ENCODE results near the gene ARMC8.

Gene ARMC8

DNA sequence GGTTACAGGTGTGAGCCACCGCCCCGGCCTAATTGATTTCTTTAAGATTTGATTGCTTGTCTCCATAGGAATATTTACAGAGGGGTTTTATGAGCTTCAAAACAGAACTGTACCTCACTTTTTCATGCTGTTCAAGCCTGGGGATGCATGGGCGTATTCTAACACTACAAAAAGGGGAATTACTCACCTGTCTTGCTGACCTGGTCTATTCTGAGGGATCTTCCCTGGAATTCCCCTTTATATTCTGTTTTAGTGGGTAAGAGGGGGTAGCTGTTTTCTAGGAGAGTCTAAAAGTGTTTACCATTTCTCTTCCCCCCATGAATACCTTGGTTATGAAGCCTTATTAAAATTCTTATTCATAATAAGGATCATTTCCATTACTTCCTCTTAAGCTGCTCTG lies 94.5 kb downstream of the ARMC8 start:
- no peak for DNase-seq (ENCODE audit: low read depth)
- no peak overlapping the region for H3K4me3 ChIP-seq (ENCODE audit: low read depth, low read length)
- TF ChIP-seq, protein P1, sequence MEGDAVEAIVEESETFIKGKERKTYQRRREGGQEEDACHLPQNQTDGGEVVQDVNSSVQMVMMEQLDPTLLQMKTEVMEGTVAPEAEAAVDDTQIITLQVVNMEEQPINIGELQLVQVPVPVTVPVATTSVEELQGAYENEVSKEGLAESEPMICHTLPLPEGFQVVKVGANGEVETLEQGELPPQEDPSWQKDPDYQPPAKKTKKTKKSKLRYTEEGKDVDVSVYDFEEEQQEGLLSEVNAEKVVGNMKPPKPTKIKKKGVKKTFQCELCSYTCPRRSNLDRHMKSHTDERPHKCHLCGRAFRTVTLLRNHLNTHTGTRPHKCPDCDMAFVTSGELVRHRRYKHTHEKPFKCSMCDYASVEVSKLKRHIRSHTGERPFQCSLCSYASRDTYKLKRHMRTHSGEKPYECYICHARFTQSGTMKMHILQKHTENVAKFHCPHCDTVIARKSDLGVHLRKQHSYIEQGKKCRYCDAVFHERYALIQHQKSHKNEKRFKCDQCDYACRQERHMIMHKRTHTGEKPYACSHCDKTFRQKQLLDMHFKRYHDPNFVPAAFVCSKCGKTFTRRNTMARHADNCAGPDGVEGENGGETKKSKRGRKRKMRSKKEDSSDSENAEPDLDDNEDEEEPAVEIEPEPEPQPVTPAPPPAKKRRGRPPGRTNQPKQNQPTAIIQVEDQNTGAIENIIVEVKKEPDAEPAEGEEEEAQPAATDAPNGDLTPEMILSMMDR (IDR thresholded peaks at IDR 0.05; ENCODE audit: low read depth, low read length), result no peak
- TF ChIP-seq POLR2A (IDR thresholded peaks at IDR 0.05; ENCODE audit: extremely low read depth, insufficient read length) (no peak), MYC (IDR thresholded peaks at IDR 0.05; ENCODE audit: low read depth, low read length) (no peak)
- TF ChIP-seq, protein P2, sequence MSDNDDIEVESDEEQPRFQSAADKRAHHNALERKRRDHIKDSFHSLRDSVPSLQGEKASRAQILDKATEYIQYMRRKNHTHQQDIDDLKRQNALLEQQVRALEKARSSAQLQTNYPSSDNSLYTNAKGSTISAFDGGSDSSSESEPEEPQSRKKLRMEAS (IDR thresholded peaks at IDR 0.05; ENCODE audit: low read depth, low read length), result no peak

DNA sequence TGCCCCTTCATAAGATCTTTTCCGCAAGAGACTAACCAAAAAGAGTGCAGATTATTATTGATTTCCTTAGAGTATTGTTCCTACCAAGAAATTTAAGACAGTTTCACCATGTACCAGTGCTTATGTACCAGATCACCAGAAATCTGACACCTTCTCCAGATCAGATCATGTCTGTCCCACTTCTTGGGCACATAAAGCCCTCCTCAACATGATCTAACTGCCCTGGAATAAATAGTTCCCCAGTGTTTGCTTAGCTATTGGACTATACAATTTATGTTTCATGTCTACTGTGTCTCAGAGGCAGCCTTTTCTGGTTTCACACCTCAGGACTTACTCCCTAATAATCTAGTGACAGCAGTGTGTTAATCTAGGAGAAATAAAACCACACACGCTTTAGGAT lies 95.7 kb downstream of the ARMC8 start:
- no peak for DNase-seq (ENCODE audit: low read depth)
- TF ChIP-seq MYC (IDR thresholded peaks at IDR 0.05; ENCODE audit: low read depth, low read length), result no peak
- TF ChIP-seq, protein P1 (IDR thresholded peaks at IDR 0.05; ENCODE audit: low read depth, low read length), result no peak
- no peak for TF ChIP-seq POLR2A (IDR thresholded peaks at IDR 0.05; ENCODE audit: extremely low read depth, insufficient read length)
- TF ChIP-seq, protein P2 (IDR thresholded peaks at IDR 0.05; ENCODE audit: low read depth, low read length), result no peak
- H3K4me3 ChIP-seq (ENCODE audit: low read depth, low read length), result no peak overlapping the region

DNA sequence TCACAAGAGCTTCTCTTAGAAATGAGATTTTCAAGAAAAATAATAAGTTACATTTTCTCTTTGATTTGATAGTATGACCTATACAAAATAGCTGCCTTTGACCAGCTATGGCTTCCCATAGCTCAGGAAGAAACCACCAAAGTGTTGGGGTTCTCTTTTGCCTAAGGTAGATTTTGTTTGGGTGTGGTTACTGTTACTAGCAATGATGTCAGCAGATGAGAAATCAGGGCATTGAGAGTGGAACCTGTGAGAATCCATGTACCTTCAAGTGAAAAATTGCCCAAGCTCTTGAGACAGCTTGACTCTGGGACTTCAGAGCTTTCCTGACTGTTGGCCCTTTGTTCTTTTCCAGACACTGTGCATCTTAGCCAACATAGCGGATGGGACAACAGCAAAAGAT lies 97.0 kb downstream of the ARMC8 start:
- no peak for DNase-seq (ENCODE audit: low read depth)
- TF ChIP-seq MYC (IDR thresholded peaks at IDR 0.05; ENCODE audit: low read depth, low read length) (no peak), POLR2A (IDR thresholded peaks at IDR 0.05; ENCODE audit: extremely low read depth, insufficient read length) (no peak)
- TF ChIP-seq, protein P1 (IDR thresholded peaks at IDR 0.05; ENCODE audit: low read depth, low read length), result no peak
- TF ChIP-seq, protein P2 (IDR thresholded peaks at IDR 0.05; ENCODE audit: low read depth, low read length), result no peak
- H3K4me3 ChIP-seq (ENCODE audit: low read depth, low read length), result no peak overlapping the region

DNA sequence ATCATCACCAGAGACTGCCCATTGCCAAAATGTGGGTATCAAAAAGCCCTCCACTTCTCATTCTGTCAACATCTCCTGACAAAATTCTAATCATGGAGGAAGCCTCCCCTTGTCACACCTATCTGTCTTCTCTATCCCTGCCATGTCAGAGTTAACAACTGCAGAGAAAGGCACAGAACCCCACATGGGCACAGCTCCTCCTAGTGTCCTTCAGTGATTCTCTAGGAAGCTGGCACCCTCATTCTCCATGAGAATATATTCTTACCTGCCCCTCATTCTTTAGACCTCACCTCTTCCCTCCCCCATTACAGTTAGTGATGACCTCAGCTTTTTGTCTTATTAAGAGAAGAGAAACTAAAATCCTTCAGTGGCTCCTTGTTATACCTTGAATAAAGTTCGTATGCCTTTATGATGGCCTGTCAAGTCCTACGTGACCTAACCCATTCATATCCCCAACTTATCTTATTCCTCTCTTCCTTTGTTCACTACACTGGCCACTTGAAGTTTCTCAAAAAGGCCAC lies 97.9 kb downstream of the ARMC8 start:
- H3K4me3 ChIP-seq (ENCODE audit: low read depth, low read length), result no peak overlapping the region
- DNase-seq (ENCODE audit: low read depth), result no peak
- TF ChIP-seq MYC (IDR thresholded peaks at IDR 0.05; ENCODE audit: low read depth, low read length), result no peak
- TF ChIP-seq, protein P1 (IDR thresholded peaks at IDR 0.05; ENCODE audit: low read depth, low read length), result peak; percentile 2
- TF ChIP-seq POLR2A (IDR thresholded peaks at IDR 0.05; ENCODE audit: extremely low read depth, insufficient read length), result no peak
- TF ChIP-seq, protein P2 (IDR thresholded peaks at IDR 0.05; ENCODE audit: low read depth, low read length), result no peak

DNA sequence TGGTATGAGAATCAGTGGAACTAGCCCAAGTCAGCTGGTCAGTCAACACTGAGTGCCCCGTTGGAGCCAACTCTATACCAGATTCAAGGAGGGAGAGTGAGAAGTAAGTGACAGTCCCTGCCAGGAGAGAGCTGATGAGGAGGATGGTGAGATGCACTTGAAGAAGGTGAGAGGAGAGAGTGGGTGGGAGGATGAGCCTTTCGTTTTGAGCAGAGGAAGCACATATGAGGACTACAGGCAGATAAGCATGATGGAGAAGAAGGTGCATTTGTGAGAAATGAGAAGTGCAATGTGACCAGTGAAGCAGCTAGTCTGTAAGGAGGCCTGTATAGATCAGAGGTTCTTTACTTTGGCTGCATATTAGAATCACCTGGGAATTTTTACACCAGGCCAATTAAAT lies 102.2 kb downstream of the ARMC8 start:
- no peak overlapping the region for H3K4me3 ChIP-seq (ENCODE audit: low read depth, low read length)
- no peak for TF ChIP-seq POLR2A (IDR thresholded peaks at IDR 0.05; ENCODE audit: extremely low read depth, insufficient read length)
- TF ChIP-seq MYC (IDR thresholded peaks at IDR 0.05; ENCODE audit: low read depth, low read length), result no peak
- DNase-seq (ENCODE audit: low read depth), result no peak

DNA sequence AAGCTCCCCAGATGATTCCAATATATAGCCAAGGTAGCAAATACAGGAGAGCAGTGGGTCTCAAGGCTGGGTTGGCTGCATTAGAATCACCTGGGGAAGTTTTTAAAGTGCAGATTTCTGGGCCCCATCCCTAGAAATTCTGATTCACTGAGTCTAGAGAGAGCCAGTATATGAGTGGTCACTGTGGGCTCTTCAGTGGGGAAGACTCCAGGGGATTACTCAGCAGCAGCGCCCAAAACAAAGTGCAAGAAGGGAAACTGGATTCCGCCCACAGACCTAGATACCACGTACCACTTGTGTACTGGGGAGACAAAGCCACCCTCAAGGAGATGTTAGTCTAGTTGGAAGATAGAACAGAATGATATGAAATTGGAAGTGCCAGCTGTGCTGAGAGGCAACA lies 102.6 kb downstream of the ARMC8 start:
- TF ChIP-seq, protein P1 (IDR thresholded peaks at IDR 0.05; ENCODE audit: low read depth, low read length), result no peak
- TF ChIP-seq POLR2A (IDR thresholded peaks at IDR 0.05; ENCODE audit: extremely low read depth, insufficient read length), result no peak
- TF ChIP-seq, protein P2 (IDR thresholded peaks at IDR 0.05; ENCODE audit: low read depth, low read length), result no peak
- TF ChIP-seq MYC (IDR thresholded peaks at IDR 0.05; ENCODE audit: low read depth, low read length), result no peak
- DNase-seq (ENCODE audit: low read depth), result no peak
- no peak overlapping the region for H3K4me3 ChIP-seq (ENCODE audit: low read depth, low read length)
